Activated CD4-positive, alpha-beta T cell treated with anti-CD3 and anti-CD28 coated beads, Interleukin-2, Interleukin-4, amounts not matched to agents 100 ng/mL and 50 ng/mL, durations not matched to agents 16 hours and 8 hours (primary cell): ENCODE measurements around the gene CD163.
"Not testable (repeated sequence)": the region's sequence is repeated elsewhere in the genome, so short reads cannot be mapped to it uniquely, and the experiment has no call there.

Experiments
- DNase-seq: peaks from one replicate; pipeline ENCODE4 v3.0.0-alpha.2; 2020; ENCODE audit warnings: low spot score

The CD163 gene

GRCh38 chr12:7450667-7451066 lies 52.9 kb downstream of the CD163 start:
- DNase-seq = no peak

DNA sequence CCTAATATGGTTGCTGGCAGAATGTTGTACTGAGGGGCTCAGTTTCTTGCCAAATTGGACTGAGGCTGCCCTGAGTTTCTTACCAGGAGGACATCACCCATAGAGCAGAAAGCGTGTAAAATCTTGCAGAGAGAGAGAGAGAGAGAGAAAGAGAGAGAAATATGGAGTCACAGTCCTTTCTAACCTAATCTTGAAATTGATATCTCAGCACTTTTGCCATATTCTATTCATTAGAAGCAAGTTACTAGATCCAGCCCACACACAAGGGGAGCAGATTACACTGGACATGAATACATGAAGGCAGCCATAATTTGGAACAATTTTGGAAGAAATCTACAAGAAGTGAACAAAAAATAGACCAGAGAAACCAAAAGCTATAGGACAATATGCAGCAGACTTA lies 55.5 kb downstream of the CD163 start:
- DNase-seq = no peak

GRCh38 chr12:7444537-7444936 lies 59.0 kb downstream of the CD163 start:
- no peak for DNase-seq

DNA sequence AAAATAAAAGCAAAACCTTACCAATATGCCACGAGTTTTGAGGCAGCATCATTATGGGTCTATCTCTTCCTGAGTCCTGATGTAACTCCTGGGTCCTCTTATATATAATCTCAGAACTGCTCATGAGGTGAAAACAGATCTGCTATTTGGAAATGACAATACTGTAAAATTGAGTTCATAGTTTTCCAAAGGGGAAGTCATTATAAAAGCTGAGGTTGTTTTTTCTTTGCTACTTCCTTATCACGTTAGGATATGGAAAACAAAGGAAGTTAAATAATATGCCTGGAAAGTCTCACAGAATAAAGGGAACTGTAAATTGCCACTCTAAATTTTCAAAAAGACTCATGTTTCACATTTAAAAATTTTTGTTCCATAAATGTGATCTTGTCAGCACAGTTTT lies 59.5 kb downstream of the CD163 start, which contains the start of gene CD163L1:
Gene CD163L1, minus strand, starts transcription at position 78 of the 400 bp plus-strand sequence. Its CDS starts 26 bp downstream, at position 52.
- no peak for DNase-seq

GRCh38 chr12:7441216-7441615 lies 62.4 kb downstream of the CD163 start:
- DNase-seq = no peak

- peak; percentile 37 for DNase-seq
Measured at GRCh38 chr12:7439579-7440505, 63.7 kb downstream of the CD163 start.

DNA sequence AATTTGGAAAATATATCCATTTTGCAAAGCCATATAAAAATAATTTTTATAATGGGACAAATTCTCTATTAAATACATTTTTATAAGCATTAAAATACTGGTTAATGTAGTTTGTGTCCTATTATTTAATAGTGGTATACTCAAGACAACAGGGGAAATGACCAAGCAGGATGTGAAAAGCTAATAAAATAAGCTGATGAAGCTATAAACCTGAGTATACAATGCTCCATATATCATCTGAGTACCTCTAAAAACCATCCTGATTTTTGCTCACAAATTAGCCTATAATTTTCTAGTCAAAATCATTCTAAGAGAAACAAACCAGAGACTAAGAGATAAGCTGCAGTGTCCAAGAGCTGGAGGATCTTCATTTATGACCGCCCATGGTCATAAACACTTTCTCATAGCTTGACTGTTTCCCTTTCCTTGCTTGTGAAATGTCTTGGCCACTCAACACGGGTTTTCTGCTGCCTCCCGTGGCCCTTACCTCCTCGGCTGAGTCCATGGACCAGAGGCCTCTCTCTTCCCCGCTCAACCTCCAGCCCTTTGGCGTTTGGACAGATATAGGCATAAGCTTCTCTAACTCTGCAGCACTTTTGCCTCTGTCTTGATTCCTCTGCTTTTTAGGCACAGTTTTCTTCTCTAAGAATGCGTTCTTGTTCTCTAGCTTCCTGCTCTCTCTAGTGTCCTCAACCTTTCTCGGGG lies 65.1 kb downstream of the CD163 start:
- not testable (repeated sequence) for DNase-seq

DNA sequence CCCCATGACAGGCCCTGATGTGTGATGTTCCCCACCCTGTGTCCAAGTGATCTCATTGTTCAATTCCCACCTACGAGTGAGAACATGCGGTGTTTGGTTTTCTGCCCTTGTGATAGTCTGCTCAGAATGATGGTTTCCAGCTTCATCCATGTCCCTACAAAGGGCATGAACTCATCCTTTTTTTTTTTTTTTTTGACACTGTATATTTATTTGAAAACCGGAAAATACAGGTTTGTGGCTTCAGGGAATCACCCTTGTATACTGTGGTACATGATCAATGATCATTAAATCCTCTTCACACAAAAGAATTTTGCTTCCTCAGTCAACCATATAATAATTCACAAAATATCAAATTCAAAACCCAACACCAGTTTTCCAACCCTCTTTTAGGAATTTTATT lies 66.1 kb downstream of the CD163 start:
- not testable (repeated sequence) for DNase-seq

GRCh38 chr12:7434670-7435069 lies 68.9 kb downstream of the CD163 start:
- no peak for DNase-seq

DNA sequence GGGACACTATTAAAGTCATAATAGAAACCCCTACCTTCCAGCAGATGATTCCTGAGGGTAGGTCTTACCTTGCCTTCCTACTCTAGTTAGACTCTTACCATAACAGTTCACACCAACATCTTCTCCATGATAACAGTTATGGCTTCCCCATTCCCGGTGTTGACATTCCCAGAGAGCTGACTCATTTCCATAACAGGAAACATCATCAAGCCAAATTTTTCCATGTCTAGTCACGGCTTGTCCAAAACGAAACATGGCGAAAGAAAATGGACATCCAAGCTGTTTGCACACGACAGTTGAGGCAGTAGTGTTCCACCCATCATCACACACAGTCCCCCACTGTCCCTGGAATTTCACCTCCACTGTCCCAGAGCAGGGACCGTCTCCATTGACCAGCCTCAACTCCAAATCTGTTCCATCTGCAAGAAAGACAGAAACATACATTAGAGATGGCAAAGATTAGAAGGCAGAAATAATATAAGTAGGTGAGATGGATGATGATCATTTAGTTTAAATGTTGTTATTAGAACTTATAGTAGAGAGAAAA lies 70.2 kb downstream of the CD163 start:
- no peak for DNase-seq

GRCh38 chr12:7431993-7432685 lies 71.4 kb downstream of the CD163 start:
- no peak for DNase-seq
